Left ventricle myocardium inferior (tissue), 1 donor: Measurements from ENCODE around the gene GINS2. TPM values are rescaled to one million over a fixed set of nuclear protein-coding genes. Genes with fewer than 3 reads are reported as not detected.
A peak's percentile ranks its signal among the peaks of the same experiment; 100 is the strongest.

Source experiments
- DNase-seq: peaks from one replicate; pipeline ENCODE4 v3.0.0-alpha.2; 2020
- H3K27ac ChIP-seq: fragments of 200-600 bp; replicated peaks from 2 replicates; pipeline ENCODE4 v1.8.0; 2021
- H3K27me3 ChIP-seq: fragments of 200-600 bp; 2 replicates; pipeline ENCODE4 v1.8.0; 2021; ENCODE audit warnings: low read depth
- H3K36me3 ChIP-seq: fragments of 200-600 bp; 2 replicates; pipeline ENCODE4 v1.8.0; 2021
- H3K4me1 ChIP-seq: fragments of 200-600 bp; 2 replicates; pipeline ENCODE4 v1.8.0; 2021
- H3K4me3 ChIP-seq: fragments of 200-600 bp; 2 replicates; pipeline ENCODE4 v1.8.0; 2021; ENCODE audit warnings: mild to moderate bottlenecking, moderate library complexity
- H3K9me3 ChIP-seq: fragments of 200-600 bp; replicated peaks from 2 replicates; pipeline ENCODE4 v1.8.0; 2021
- CTCF ChIP-seq: fragments of 200-600 bp; IDR thresholded peaks from 2 replicates; pipeline ENCODE4 v1.8.0; 2021; ENCODE audit warnings: antibody characterized with exemption, mild to moderate bottlenecking, borderline replicate concordance
- intact Hi-C: fragments of 100-400 bp; cut with micrococcal nuclease; formaldehyde crosslinking; loops from one replicate; pipeline ENCODE4 v1.11.0; 2022
- total RNA-seq: library from RNA; stranded (reverse); fragmentation: NEBNext Ultra II Directional; extraction: Animal tissue kit (Norgen Biotek cat#: 25700); gene quantifications from one replicate; pipeline ENCODE4 v1.2.1, GENCODE V29; 2021
- donor health status: DM: no; HTN: yes; CAD: no; lungs with severe emphysema.

GINS2 gene
- total RNA-seq, 1 donor from 2014 or later, result 0.44 TPM

GRCh38 chr16:85662482-85662812, 26.3 kb downstream of the GINS2 start:
- peaks cover 23% of the 10 kb centered on the region for H3K4me1 ChIP-seq
- peaks cover 80% of the 10 kb centered on the region for H3K36me3 ChIP-seq
- H3K27ac ChIP-seq, result no peak overlapping the region
- no peak overlapping the region for H3K4me3 ChIP-seq
- no peaks in the 10 kb centered on the region for H3K27me3 ChIP-seq
- DNase-seq, result no peak
- intact Hi-C loops, result no loop called here
- no peak for TF ChIP-seq CTCF
- H3K9me3 ChIP-seq, result no peaks in the 10 kb centered on the region

- Histone ChIP-seq H3K4me3 (no peak overlapping the region), H3K4me1 (peaks cover 23% of the 10 kb centered on the region), H3K9me3 (no peaks in the 10 kb centered on the region), H3K27me3 (no peaks in the 10 kb centered on the region), H3K27ac (no peak overlapping the region), H3K36me3 (peaks cover 80% of the 10 kb centered on the region)
- DNase-seq, result no peak
- intact Hi-C loops, result no loop called here
- TF ChIP-seq CTCF, result no peak
Measured at GRCh38 chr16:85661740-85662481, 26.8 kb downstream of the GINS2 start.

- peaks cover 23% of the 10 kb centered on the region for H3K4me1 ChIP-seq
- peaks cover 80% of the 10 kb centered on the region for H3K36me3 ChIP-seq
- no peak overlapping the region for H3K27ac ChIP-seq
- no peaks in the 10 kb centered on the region for H3K9me3 ChIP-seq
- H3K4me3 ChIP-seq, result no peak overlapping the region
- no peak for TF ChIP-seq CTCF
- no peaks in the 10 kb centered on the region for H3K27me3 ChIP-seq
- intact Hi-C loops, result no loop called here
- DNase-seq, result no peak
Measured at GRCh38 chr16:85660843-85661739, 27.7 kb downstream of the GINS2 start.

GRCh38 chr16:85659805-85660511, 28.8 kb downstream of the GINS2 start:
- H3K4me3 ChIP-seq, result no peak overlapping the region
- H3K36me3 ChIP-seq, result peaks cover 80% of the 10 kb centered on the region
- H3K4me1 ChIP-seq, result peaks cover 23% of the 10 kb centered on the region
- H3K9me3 ChIP-seq, result no peaks in the 10 kb centered on the region
- intact Hi-C loops, result no loop called here
- no peaks in the 10 kb centered on the region for H3K27me3 ChIP-seq
- TF ChIP-seq CTCF, result peak; percentile 94
- peak overlapping the region; percentile 73 for H3K27ac ChIP-seq
- DNase-seq, result peak; percentile 77

GRCh38 chr16:85659336-85659735, 29.4 kb downstream of the GINS2 start:
- DNase-seq, result peak; percentile 12
- Histone ChIP-seq H3K4me1 (peaks cover 23% of the 10 kb centered on the region), H3K36me3 (peaks cover 79% of the 10 kb centered on the region), H3K27me3 (no peaks in the 10 kb centered on the region), H3K9me3 (no peaks in the 10 kb centered on the region), H3K27ac (peak overlapping the region; percentile 73), H3K4me3 (no peak overlapping the region)
- TF ChIP-seq CTCF, result no peak
- intact Hi-C loops, result no loop called here
